Measurements from ENCODE around the gene PRDX2. TPM values are rescaled to one million over a fixed set of nuclear protein-coding genes. Genes with fewer than 3 reads are reported as not detected.

Gene PRDX2
- total RNA-seq, 1 experiment from 2014 or later: 295 TPM

DNA sequence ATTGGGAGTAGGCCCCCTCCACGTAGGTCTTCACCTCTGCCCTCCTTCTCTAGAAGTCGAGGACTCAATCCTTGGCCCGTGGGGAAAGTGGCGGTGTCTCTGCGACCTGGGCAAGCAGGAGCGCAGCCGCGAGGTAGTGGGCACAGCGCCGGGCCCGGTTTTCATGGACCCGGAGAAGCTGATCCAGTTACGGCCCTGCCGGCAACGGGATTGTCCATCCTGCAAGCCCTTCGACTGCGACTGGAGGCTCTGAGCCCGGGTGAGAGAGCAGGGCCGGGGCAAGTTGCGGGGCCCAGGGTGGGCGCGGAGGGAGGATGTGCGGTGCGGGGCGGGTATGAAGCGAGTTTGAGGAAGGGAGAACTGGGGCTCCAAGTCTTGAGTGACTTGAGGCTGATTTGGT lies 2.5 kb upstream of the PRDX2 start:
- Mint-ChIP-seq H3K27ac (ENCODE audit: low read depth, unreplicated experiment) (no peak overlapping the region), H3K4me1 (ENCODE audit: insufficient read depth, unreplicated experiment) (peaks cover 15% of the 10 kb centered on the region), H3K27me3 (ENCODE audit: insufficient read depth, unreplicated experiment) (no peaks in the 10 kb centered on the region), H3K9me3 (ENCODE audit: unreplicated experiment) (no peaks in the 10 kb centered on the region), H3K36me3 (ENCODE audit: insufficient read depth, unreplicated experiment) (peaks cover 14% of the 10 kb centered on the region), H3K4me3 (ENCODE audit: unreplicated experiment) (no peak overlapping the region)
- intact Hi-C loops (cut with micrococcal nuclease): loop anchor here (5.0 kb wide), 1 partner anchor 33 kb away; the partner anchor contains the start of gene MAST1
- ChIA-PET CTCF (interaction anchor here (0.5 to 14.5 kb wide), 4 partner anchors 26 to 1268 kb away, joined by 3 to 307 read pairs (median 3); no protein-coding TSS in a partner anchor), POLR2A (interaction anchor here (0.6 kb wide), 1 partner anchor 1968 kb away, joined by 4 read pairs; the partner anchor contains the start of gene TMED1)
- no TSS peak for BruUV-seq (replicated peaks)
- DNase-seq (ENCODE audit: unreplicated experiment): no peak
- TF ChIP-seq, protein P1, sequence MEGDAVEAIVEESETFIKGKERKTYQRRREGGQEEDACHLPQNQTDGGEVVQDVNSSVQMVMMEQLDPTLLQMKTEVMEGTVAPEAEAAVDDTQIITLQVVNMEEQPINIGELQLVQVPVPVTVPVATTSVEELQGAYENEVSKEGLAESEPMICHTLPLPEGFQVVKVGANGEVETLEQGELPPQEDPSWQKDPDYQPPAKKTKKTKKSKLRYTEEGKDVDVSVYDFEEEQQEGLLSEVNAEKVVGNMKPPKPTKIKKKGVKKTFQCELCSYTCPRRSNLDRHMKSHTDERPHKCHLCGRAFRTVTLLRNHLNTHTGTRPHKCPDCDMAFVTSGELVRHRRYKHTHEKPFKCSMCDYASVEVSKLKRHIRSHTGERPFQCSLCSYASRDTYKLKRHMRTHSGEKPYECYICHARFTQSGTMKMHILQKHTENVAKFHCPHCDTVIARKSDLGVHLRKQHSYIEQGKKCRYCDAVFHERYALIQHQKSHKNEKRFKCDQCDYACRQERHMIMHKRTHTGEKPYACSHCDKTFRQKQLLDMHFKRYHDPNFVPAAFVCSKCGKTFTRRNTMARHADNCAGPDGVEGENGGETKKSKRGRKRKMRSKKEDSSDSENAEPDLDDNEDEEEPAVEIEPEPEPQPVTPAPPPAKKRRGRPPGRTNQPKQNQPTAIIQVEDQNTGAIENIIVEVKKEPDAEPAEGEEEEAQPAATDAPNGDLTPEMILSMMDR (IDR thresholded peaks at IDR 0.05; ENCODE audit: unreplicated experiment): no peak

DNA sequence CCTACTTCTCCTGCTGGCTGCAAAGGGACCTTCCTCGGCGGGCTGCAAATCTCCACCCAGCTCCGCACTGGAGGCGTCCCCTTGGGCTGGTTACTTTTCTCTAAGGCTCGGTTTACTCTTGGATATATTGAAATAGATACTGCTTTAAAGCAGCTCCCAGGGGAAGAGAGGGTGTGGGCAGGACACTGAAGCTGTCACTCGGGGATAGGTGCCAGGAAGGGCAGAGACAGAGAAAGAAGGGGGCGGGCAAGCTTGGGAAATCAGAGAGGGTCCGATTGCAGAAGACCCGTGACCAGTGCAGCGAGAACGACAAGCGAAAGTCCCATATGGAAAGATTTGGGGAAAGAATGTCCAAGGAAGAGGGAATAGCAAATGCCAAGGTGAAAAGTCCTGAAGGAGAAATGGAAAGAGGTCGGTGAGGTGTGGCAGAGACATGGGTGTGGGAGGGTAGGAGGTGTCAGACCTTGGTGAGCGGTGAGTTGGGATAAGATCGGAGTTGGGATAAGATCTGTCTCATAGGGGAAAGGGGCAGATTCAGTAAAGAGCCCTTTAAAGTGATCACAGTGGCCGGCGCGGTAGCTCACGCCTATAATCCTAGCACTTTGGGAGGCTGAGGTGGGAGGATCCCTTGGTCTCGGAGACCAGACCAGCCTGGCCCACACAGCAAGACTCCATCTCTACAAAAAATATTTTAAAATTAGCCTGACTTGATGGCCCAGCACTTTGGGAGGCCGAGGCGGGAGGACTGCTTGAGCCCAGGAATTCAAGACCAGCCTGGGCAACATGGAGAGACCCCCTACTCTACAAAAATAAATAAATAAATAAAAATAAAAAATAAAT lies 887 bp upstream of the PRDX2 start:
- POLR2A ChIA-PET: interaction anchor here (0.8 to 4.4 kb wide), 12 partner anchors 10 to 192 kb away, joined by 3 to 54 read pairs (median 4); partner anchors contain the start of genes GCDH, JUNB, TNPO2 and TRIR
- no peaks in the 10 kb centered on the region for H3K9me3 Mint-ChIP-seq (ENCODE audit: unreplicated experiment)
- H3K36me3 Mint-ChIP-seq (ENCODE audit: insufficient read depth, unreplicated experiment): peaks cover 24% of the 10 kb centered on the region
- intact Hi-C loops (cut with micrococcal nuclease): loop anchor here (5.0 kb wide), 1 partner anchor 35 kb away; the partner anchor contains the start of gene MAST1
- H3K4me3 Mint-ChIP-seq (ENCODE audit: unreplicated experiment): peak overlapping the region; percentile 82
- peak; percentile 33 for DNase-seq (ENCODE audit: unreplicated experiment)
- H3K4me1 Mint-ChIP-seq (ENCODE audit: insufficient read depth, unreplicated experiment): peaks cover 15% of the 10 kb centered on the region
- CTCF ChIA-PET: interaction anchor here (0.5 to 14.5 kb wide), 8 partner anchors 9 to 131 kb away, joined by 3 to 307 read pairs (median 4); partner anchors contain the start of genes FARSA and GET3
- BruUV-seq (replicated peaks): no TSS peak
- peak overlapping the region; percentile 53 for H3K27ac Mint-ChIP-seq (ENCODE audit: low read depth, unreplicated experiment)
- H3K27me3 Mint-ChIP-seq (ENCODE audit: insufficient read depth, unreplicated experiment): no peaks in the 10 kb centered on the region
- TF ChIP-seq, protein P1 (IDR thresholded peaks at IDR 0.05; ENCODE audit: unreplicated experiment): no peak

DNA sequence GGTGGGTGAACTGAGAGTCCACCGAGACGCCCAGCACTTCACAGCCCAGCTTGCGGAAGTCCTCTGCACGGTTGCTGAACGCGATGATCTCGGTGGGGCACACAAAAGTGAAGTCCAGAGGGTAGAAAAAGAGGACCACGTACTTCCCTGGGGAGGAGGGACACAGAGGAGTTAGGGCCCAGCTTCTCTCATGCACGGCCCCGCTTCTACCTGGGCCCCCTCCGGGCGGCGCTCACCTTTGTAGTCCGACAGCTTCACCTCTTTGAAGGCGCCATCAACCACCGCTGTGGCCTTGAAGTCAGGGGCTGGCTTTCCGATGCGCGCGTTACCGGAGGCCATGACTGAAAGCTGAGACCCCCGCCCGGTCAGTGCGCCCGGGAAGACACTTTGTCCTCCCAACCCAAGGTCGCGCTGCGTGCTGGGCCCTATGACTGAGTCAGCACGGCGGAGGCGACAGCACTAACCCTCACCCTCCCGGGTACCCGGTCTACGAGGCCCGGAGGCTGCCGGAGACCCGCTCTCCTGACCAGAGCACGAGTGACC lies 606 bp downstream of the PRDX2 start:
- no peak for DNase-seq (ENCODE audit: unreplicated experiment)
- Mint-ChIP-seq H3K4me1 (ENCODE audit: insufficient read depth, unreplicated experiment) (peaks cover 14% of the 10 kb centered on the region), H3K9me3 (ENCODE audit: unreplicated experiment) (no peaks in the 10 kb centered on the region), H3K27ac (ENCODE audit: low read depth, unreplicated experiment) (peak overlapping the region; percentile 79), H3K27me3 (ENCODE audit: insufficient read depth, unreplicated experiment) (no peaks in the 10 kb centered on the region), H3K4me3 (ENCODE audit: unreplicated experiment) (peak overlapping the region; percentile 82), H3K36me3 (ENCODE audit: insufficient read depth, unreplicated experiment) (peaks cover 30% of the 10 kb centered on the region)
- BruUV-seq (replicated peaks): TSS peak; percentile 49
- TF ChIP-seq, protein P1 (IDR thresholded peaks at IDR 0.05; ENCODE audit: unreplicated experiment): no peak
- intact Hi-C loops (cut with micrococcal nuclease): loop anchor here (5.0 kb wide), 1 partner anchor 36 kb away; the partner anchor contains the start of gene MAST1
- ChIA-PET POLR2A (interaction anchor here (0.7 to 4.4 kb wide), 13 partner anchors 9 to 190 kb away, joined by 3 to 54 read pairs (median 4); partner anchors contain the start of genes GCDH, GET3, JUNB and TNPO2), CTCF (interaction anchor here (0.6 to 14.5 kb wide), 5 partner anchors 25 to 68 kb away, joined by 3 to 307 read pairs (median 46); partner anchors contain the start of gene HOOK2)

DNA sequence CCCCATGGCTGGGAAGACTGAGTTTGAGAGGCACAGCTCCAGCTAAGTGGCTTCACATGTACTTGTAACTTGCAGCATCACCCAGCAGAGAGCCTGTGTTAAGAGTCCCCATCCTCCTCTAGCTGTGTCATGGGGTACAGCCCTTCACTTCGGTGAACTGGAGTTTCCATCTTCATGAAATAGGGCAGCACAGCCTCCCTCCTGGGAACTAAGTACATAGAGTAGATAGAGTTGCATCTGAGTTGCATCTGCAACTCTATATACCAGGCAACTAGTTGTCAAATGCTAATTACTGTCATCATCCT lies 1.2 kb downstream of the PRDX2 start:
- DNase-seq (ENCODE audit: unreplicated experiment): no peak
- Mint-ChIP-seq H3K4me3 (ENCODE audit: unreplicated experiment) (peak overlapping the region; percentile 82), H3K9me3 (ENCODE audit: unreplicated experiment) (no peaks in the 10 kb centered on the region), H3K4me1 (ENCODE audit: insufficient read depth, unreplicated experiment) (peaks cover 19% of the 10 kb centered on the region), H3K36me3 (ENCODE audit: insufficient read depth, unreplicated experiment) (peaks cover 34% of the 10 kb centered on the region), H3K27me3 (ENCODE audit: insufficient read depth, unreplicated experiment) (no peaks in the 10 kb centered on the region), H3K27ac (ENCODE audit: low read depth, unreplicated experiment) (peak overlapping the region; percentile 79)
- intact Hi-C loops (cut with micrococcal nuclease): loop anchor here (5.0 kb wide), 1 partner anchor 37 kb away; the partner anchor contains the start of gene MAST1
- BruUV-seq (replicated peaks): no TSS peak
- ChIA-PET POLR2A (interaction anchor here (0.7 to 4.4 kb wide), 10 partner anchors 8 to 131 kb away, joined by 3 to 54 read pairs (median 4); partner anchors contain the start of genes GCDH, GET3, JUNB and TNPO2), CTCF (interaction anchor here (1.3 to 14.5 kb wide), 4 partner anchors 25 to 49 kb away, joined by 3 to 307 read pairs (median 162); partner anchors contain the start of gene HOOK2)
- TF ChIP-seq, protein P1 (IDR thresholded peaks at IDR 0.05; ENCODE audit: unreplicated experiment): no peak
